Keratinocyte (primary cell): ENCODE measurements around the gene SLC25A25.

Experiments used
- EZH2 ChIP-seq: IDR thresholded peaks from one replicate; pipeline ENCODE4 v1.6.1; 2012; ENCODE audit warnings: inconsistent platforms, mild to moderate bottlenecking, low read length, moderate library complexity
- TF ChIP-seq, protein P1 (sequence below), 3 experiments: IDR thresholded peaks in 1 of 3; conservative IDR thresholded peaks in 1 of 3; optimal IDR thresholded peaks in 1 of 3; 2 replicates in 2 of 3; 3 replicates in 1 of 3; pipeline versions ENCODE3 to v1.5.1; 2011; ENCODE audit warnings: low read length in 3 of 3, mild to moderate bottlenecking in 3 of 3, moderate library complexity in 2 of 3, control low read depth in 1 of 3, inconsistent platforms in 1 of 3; ENCODE audit not compliant: insufficient read depth in 2 of 3; ENCODE audit errors: extremely low read depth in 1 of 3

DNA sequence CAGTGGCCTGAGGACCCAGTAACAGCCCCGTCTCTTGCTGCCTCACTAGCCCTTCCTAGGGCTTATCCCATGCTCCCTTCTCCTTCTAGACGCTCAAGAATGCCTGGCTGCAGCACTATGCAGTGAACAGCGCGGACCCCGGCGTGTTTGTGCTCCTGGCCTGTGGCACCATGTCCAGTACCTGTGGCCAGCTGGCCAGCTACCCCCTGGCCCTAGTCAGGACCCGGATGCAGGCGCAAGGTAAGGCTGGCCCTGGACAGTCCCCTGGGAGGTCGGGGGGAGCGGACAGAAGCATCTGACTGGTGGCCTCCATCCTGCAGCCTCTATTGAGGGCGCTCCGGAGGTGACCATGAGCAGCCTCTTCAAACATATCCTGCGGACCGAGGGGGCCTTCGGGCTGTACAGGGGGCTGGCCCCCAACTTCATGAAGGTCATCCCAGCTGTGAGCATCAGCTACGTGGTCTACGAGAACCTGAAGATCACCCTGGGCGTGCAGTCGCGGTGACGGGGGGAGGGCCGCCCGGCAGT lies 39.0 kb downstream of the SLC25A25 start:
- TF ChIP-seq, protein P1, sequence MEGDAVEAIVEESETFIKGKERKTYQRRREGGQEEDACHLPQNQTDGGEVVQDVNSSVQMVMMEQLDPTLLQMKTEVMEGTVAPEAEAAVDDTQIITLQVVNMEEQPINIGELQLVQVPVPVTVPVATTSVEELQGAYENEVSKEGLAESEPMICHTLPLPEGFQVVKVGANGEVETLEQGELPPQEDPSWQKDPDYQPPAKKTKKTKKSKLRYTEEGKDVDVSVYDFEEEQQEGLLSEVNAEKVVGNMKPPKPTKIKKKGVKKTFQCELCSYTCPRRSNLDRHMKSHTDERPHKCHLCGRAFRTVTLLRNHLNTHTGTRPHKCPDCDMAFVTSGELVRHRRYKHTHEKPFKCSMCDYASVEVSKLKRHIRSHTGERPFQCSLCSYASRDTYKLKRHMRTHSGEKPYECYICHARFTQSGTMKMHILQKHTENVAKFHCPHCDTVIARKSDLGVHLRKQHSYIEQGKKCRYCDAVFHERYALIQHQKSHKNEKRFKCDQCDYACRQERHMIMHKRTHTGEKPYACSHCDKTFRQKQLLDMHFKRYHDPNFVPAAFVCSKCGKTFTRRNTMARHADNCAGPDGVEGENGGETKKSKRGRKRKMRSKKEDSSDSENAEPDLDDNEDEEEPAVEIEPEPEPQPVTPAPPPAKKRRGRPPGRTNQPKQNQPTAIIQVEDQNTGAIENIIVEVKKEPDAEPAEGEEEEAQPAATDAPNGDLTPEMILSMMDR (optimal IDR thresholded peaks at IDR 0.05 in 1 of 3, IDR thresholded peaks at IDR 0.05 in 1 of 3, conservative IDR thresholded peaks at IDR 0.05 in 1 of 3; ENCODE audit: extremely low read depth in 1 of 3, insufficient read depth in 2 of 3, low read length in 3 of 3): no peak
- TF ChIP-seq EZH2: no peak
